Measurements from ENCODE around the gene WDR74. TPM values are rescaled to one million over a fixed set of nuclear protein-coding genes. Genes with fewer than 3 reads are reported as not detected.

The WDR74 gene
- total and polyA plus RNA-seq, 2 donors (not counting 1 experiment from before 2014, with no cell fraction given): 122 to 131 TPM

GRCh38 chr11:62794201-62794775 is 45.1 kb downstream of the WDR74 start:
- H3K4me3 Mint-ChIP-seq: no peak overlapping the region
- POLR2A ChIA-PET: interaction anchor here (1.0 to 1.3 kb wide), 2 partner anchors 46 to 88 kb away, joined by 3 to 7 read pairs; no protein-coding TSS in a partner anchor
- peaks cover 6% of the 10 kb centered on the region for H4K20me1 ChIP-seq (ENCODE audit: control insufficient read depth, insufficient read depth, low read length, poor library complexity, severe bottlenecking)

More at GRCh38 chr11:62794201-62794775, 45.1 kb downstream of the WDR74 start:
- ATAC-seq (ENCODE audit: low read depth) (no peak), DNase-seq (no peak)
- Mint-ChIP-seq H3K27me3 (no peaks in the 10 kb centered on the region), H3K4me1 (peaks cover 28% of the 10 kb centered on the region), H3K27ac (peak overlapping the region; percentile 27), H3K9me3 (ENCODE audit: insufficient read depth) (no peaks in the 10 kb centered on the region)
- H3K27me3 ChIP-seq (replicated peaks in 1 of 4; ENCODE audit: control extremely low read depth in 1 of 4, control insufficient read depth in 3 of 4, insufficient read depth in 4 of 4, low read length in 3 of 4): no peaks in the 10 kb centered on the region
- no peak overlapping the region for H2AFZ ChIP-seq (ENCODE audit: insufficient read depth, low read depth, low read length, poor library complexity, severe bottlenecking)
- no peak overlapping the region for H3K9ac ChIP-seq (ENCODE audit: low read length)
- 98% methylated on average over 7 of the region's 8 CpGs for WGBS (ENCODE audit: insufficient coverage)
- no peaks in the 10 kb centered on the region for H3K9me3 ChIP-seq (ENCODE audit: control extremely low read depth in 1 of 3, control insufficient read depth in 2 of 3, insufficient read depth in 1 of 3, low read length in 2 of 3)
- intact Hi-C loops (cut with micrococcal nuclease): no loop called here
- H3K36me3 ChIP-seq (replicated peaks in 1 of 2; ENCODE audit: control extremely low read depth in 1 of 2, control insufficient read depth in 1 of 2, extremely low read depth in 1 of 2, insufficient read depth in 2 of 2, low read length in 1 of 2): peaks cover 3 to 77% of the 10 kb centered on the region in 2 experiments
- no peak for TF ChIP-seq CTCF (IDR thresholded peaks at IDR 0.05)
- no peak for TF ChIP-seq EZH2 (IDR thresholded peaks at IDR 0.05; ENCODE audit: borderline replicate concordance, insufficient read depth, low read depth, low read length, poor library complexity, severe bottlenecking)
- H3K4me2 ChIP-seq (replicated peaks; ENCODE audit: low read depth, low read length, poor library complexity, severe bottlenecking): no peak overlapping the region
- H3K79me2 ChIP-seq (ENCODE audit: control insufficient read depth, insufficient read depth, low read length): peaks cover 48% of the 10 kb centered on the region
- H3K4me1 ChIP-seq (ENCODE audit: control insufficient read depth in 2 of 2, insufficient read depth in 2 of 2, low read length in 2 of 2): peaks cover 17 to 20% of the 10 kb centered on the region in 2 donors
- no peak overlapping the region for H3K4me3 ChIP-seq (ENCODE audit: control extremely low read depth in 1 of 5, extremely low read depth in 1 of 5, insufficient read depth in 1 of 5, low read depth in 2 of 5, low read length in 4 of 5)
- CTCF ChIA-PET: interaction anchor here (0.5 to 1.8 kb wide), 5 partner anchors 8 to 14 kb away, joined by 3 to 8 read pairs (median 3); no protein-coding TSS in a partner anchor
- no peak overlapping the region for H3K27ac ChIP-seq (ENCODE audit: low read length in 2 of 2)
